ENCODE data around the gene SMIM21.

SMIM21 gene

DNA sequence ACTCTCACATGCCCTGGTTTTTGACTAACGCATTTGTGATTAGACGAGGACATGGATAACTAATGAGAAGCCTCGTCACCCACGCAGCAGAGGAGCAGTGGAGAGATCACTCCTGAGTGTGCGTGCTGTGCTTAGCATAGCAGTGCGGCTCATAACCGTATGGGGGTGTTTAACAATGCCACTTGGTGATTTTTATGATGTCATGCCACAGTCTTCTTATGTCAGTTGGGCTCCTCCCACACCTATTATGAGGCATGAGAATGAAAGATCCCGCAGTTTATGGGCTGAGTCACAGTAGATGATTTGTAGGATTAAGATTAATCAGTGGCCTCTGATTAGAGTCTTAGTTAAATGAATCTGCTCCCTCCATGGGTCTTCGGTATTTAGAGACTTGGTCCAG, 2.5 kb upstream of the SMIM21 start:
- peaks cover 0 to 3% (median 0%) of the 10 kb centered on the region in 5 experiments for H3K9me3 ChIP-seq (ENCODE audit: control extremely low read depth in 1 of 5, control insufficient read depth in 4 of 5, insufficient read depth in 2 of 5, low read depth in 1 of 5, low read length in 4 of 5)
- no peak for DNase-seq
- no peaks in the 10 kb centered on the region for H3K36me3 ChIP-seq (ENCODE audit: control insufficient read depth in 4 of 4, insufficient read depth in 4 of 4, low read length in 3 of 4)
- no peak overlapping the region for H3K4me3 ChIP-seq (ENCODE audit: control insufficient read depth in 1 of 7, extremely low read depth in 1 of 7, insufficient read depth in 4 of 7, low read depth in 2 of 7, low read length in 6 of 7)
- peaks cover 0 to 52% (median 40%) of the 10 kb centered on the region in 5 experiments for H3K27me3 ChIP-seq (replicated peaks in 2 of 5; ENCODE audit: control insufficient read depth in 4 of 5, insufficient read depth in 5 of 5, low read length in 4 of 5)
- H3K4me1 ChIP-seq (ENCODE audit: control extremely low read depth in 1 of 4, control insufficient read depth in 4 of 4, insufficient read depth in 4 of 4, low read length in 3 of 4), result no peaks in the 10 kb centered on the region
- ChIA-PET POLR2A (no interaction called here), CTCF (no interaction called here)
- 99% methylated on average over 9 of the region's 9 CpGs for WGBS (ENCODE audit: insufficient coverage)
- no peak overlapping the region for H3K27ac ChIP-seq (ENCODE audit: insufficient read depth in 1 of 2, low read depth in 1 of 2, low read length in 2 of 2, poor library complexity in 1 of 2, severe bottlenecking in 2 of 2)

DNA sequence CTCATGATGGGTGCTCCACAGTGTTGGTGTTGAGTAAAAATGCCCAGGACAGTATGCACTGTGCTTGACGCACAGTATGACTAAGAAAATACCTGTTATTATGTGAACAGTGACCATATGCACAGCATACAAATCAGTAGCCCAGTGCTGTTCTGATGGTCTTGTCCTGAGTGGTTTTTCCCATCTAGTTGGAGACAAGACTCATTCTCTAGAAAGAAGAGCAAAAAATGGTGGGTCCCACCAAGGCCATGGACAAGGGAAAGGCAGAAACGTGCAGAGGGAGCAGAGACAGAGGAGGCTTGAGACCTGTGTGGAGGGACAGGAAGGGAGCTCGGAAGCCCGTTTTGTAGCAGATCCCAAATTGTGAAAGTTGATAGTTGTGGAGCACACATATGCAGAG, 987 bp upstream of the SMIM21 start:
- ChIA-PET POLR2A (no interaction called here), CTCF (no interaction called here)
- H3K4me1 ChIP-seq (ENCODE audit: control extremely low read depth in 1 of 4, control insufficient read depth in 4 of 4, insufficient read depth in 4 of 4, low read length in 3 of 4), result no peaks in the 10 kb centered on the region
- H3K27ac ChIP-seq (ENCODE audit: insufficient read depth in 1 of 2, low read depth in 1 of 2, low read length in 2 of 2, poor library complexity in 1 of 2, severe bottlenecking in 2 of 2), result no peak overlapping the region
- WGBS (ENCODE audit: insufficient coverage), result 100% methylated on average over 1 of the region's 4 CpGs
- H3K9me3 ChIP-seq (ENCODE audit: control extremely low read depth in 1 of 5, control insufficient read depth in 4 of 5, insufficient read depth in 2 of 5, low read depth in 1 of 5, low read length in 4 of 5), result peaks cover 0 to 3% (median 0%) of the 10 kb centered on the region in 5 experiments
- H3K27me3 ChIP-seq (replicated peaks in 2 of 5; ENCODE audit: control insufficient read depth in 4 of 5, insufficient read depth in 5 of 5, low read length in 4 of 5), result peaks cover 0 to 50% (median 42%) of the 10 kb centered on the region in 5 experiments
- no peaks in the 10 kb centered on the region for H3K36me3 ChIP-seq (ENCODE audit: control insufficient read depth in 4 of 4, insufficient read depth in 4 of 4, low read length in 3 of 4)
- no peak overlapping the region for H3K4me3 ChIP-seq (ENCODE audit: control insufficient read depth in 1 of 7, extremely low read depth in 1 of 7, insufficient read depth in 4 of 7, low read depth in 2 of 7, low read length in 6 of 7)
- DNase-seq, result no peak

DNA sequence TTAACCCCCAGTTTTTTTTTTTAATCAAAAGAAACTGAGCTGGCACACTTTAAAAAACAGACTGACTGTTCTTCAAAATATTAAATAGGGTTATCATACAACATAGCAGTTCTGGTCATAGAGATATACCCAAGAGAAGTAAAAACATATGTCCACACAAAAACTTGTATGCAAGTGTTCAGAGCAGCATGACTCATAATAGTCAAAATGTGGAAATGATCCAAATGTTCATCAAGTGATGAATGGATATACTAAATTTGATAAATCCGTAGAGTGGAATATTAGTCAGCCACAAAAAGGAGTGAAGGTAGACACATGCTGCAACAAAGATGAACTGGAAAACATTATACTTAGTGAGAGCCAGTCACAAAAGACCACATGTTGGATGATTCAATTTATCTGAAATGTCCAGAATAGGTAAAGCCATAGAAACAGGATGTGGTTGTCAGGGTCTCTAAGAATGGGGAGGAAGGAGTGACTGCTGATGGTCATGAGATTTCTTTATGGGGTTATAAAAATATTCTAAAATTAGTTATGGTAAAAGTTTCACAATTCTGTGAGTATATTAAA, 5.1 kb downstream of the SMIM21 start:
- Histone ChIP-seq H3K4me3 (ENCODE audit: control insufficient read depth in 1 of 7, extremely low read depth in 1 of 7, insufficient read depth in 4 of 7, low read depth in 2 of 7, low read length in 6 of 7) (no peak overlapping the region), H3K27ac (ENCODE audit: insufficient read depth in 1 of 2, low read depth in 1 of 2, low read length in 2 of 2, poor library complexity in 1 of 2, severe bottlenecking in 2 of 2) (no peak overlapping the region), H3K9me3 (ENCODE audit: control extremely low read depth in 1 of 5, control insufficient read depth in 4 of 5, insufficient read depth in 2 of 5, low read depth in 1 of 5, low read length in 4 of 5) (peaks cover 0 to 7% (median 0%) of the 10 kb centered on the region in 5 experiments), H3K27me3 (replicated peaks in 2 of 5; ENCODE audit: control insufficient read depth in 4 of 5, insufficient read depth in 5 of 5, low read length in 4 of 5) (peaks cover 0 to 23% (median 13%) of the 10 kb centered on the region in 5 experiments), H3K4me1 (ENCODE audit: control extremely low read depth in 1 of 4, control insufficient read depth in 4 of 4, insufficient read depth in 4 of 4, low read length in 3 of 4) (no peaks in the 10 kb centered on the region), H3K36me3 (ENCODE audit: control insufficient read depth in 4 of 4, insufficient read depth in 4 of 4, low read length in 3 of 4) (no peaks in the 10 kb centered on the region)
- ChIA-PET POLR2A (no interaction called here), CTCF (no interaction called here)
- DNase-seq, result peak; percentile 2 to 48 (median 45)
- 91% methylated on average over 1 of the region's 1 CpG for WGBS (ENCODE audit: insufficient coverage)

DNA sequence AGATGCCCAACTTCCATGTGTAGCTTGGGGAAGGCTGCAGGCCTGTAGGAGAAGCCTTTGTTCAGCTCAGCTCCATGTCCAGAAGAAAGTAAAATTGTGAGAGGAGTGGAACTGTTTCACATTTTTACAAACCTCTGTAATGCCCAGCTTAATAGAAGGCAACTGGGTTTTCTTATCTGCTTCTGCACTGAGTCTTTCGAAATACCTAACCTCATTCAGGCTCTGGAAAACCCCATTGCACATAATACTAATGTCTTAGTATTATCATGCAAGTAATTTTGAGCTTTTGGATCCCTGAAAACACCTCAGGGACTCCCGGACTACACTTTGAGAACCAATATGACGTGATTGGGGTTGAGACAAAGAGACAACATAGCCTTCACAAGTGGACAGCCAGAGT, 5.8 kb downstream of the SMIM21 start:
- 100% methylated on average over 2 of the region's 3 CpGs for WGBS (ENCODE audit: insufficient coverage)
- no peaks in the 10 kb centered on the region for H3K4me1 ChIP-seq (ENCODE audit: control extremely low read depth in 1 of 4, control insufficient read depth in 4 of 4, insufficient read depth in 4 of 4, low read length in 3 of 4)
- no peaks in the 10 kb centered on the region for H3K36me3 ChIP-seq (ENCODE audit: control insufficient read depth in 4 of 4, insufficient read depth in 4 of 4, low read length in 3 of 4)
- ChIA-PET POLR2A (no interaction called here), CTCF (no interaction called here)
- peaks cover 0 to 7% (median 0%) of the 10 kb centered on the region in 5 experiments for H3K9me3 ChIP-seq (ENCODE audit: control extremely low read depth in 1 of 5, control insufficient read depth in 4 of 5, insufficient read depth in 2 of 5, low read depth in 1 of 5, low read length in 4 of 5)
- DNase-seq, result peak in 2 of 3 donors; percentile 8 to 9
- no peak overlapping the region for H3K4me3 ChIP-seq (ENCODE audit: control insufficient read depth in 1 of 7, extremely low read depth in 1 of 7, insufficient read depth in 4 of 7, low read depth in 2 of 7, low read length in 6 of 7)
- H3K27me3 ChIP-seq (replicated peaks in 2 of 5; ENCODE audit: control insufficient read depth in 4 of 5, insufficient read depth in 5 of 5, low read length in 4 of 5), result peaks cover 0 to 23% (median 10%) of the 10 kb centered on the region in 5 experiments
- H3K27ac ChIP-seq (ENCODE audit: insufficient read depth in 1 of 2, low read depth in 1 of 2, low read length in 2 of 2, poor library complexity in 1 of 2, severe bottlenecking in 2 of 2), result no peak overlapping the region

DNA sequence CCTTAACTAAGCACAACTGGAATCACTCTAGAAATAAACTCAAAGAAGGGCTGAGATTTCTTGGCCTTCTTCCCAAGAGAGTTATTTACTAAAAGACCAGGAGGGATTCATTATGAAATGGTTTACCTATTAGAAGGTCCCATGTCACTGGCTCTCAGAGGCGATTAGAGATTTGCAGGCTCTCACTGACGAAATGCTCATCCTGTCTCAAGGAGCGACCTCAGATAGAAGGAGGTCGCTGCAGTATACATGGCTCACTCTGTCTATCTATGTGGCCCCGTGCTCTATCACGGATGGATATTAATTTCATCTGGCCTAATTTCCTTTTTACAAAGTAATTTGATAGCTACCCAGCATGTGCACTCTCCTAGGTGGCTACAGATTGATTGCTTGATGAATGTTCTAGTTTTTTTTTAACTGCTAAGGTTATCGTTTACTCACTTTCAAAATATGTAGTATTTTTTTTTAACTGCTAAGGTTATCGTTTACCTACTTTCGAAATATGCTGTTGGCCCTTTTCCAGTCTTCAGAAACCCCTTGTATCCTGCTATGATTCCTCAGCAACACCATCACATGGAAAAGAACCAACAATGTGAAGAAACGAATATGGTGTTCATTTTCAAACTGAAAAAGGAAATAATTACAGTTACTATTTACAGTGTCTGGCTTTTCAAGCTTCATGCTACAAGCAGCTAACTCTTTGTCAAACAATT, 9.1 kb downstream of the SMIM21 start:
- Histone ChIP-seq H3K36me3 (ENCODE audit: control insufficient read depth in 4 of 4, insufficient read depth in 4 of 4, low read length in 3 of 4) (no peaks in the 10 kb centered on the region), H3K27ac (ENCODE audit: insufficient read depth in 1 of 2, low read depth in 1 of 2, low read length in 2 of 2, poor library complexity in 1 of 2, severe bottlenecking in 2 of 2) (no peak overlapping the region), H3K4me1 (ENCODE audit: control extremely low read depth in 1 of 4, control insufficient read depth in 4 of 4, insufficient read depth in 4 of 4, low read length in 3 of 4) (no peaks in the 10 kb centered on the region), H3K9me3 (ENCODE audit: control extremely low read depth in 1 of 5, control insufficient read depth in 4 of 5, insufficient read depth in 2 of 5, low read depth in 1 of 5, low read length in 4 of 5) (peaks cover 0 to 7% (median 0%) of the 10 kb centered on the region in 5 experiments), H3K27me3 (replicated peaks in 2 of 5; ENCODE audit: control insufficient read depth in 4 of 5, insufficient read depth in 5 of 5, low read length in 4 of 5) (peaks cover 0 to 19% (median 9%) of the 10 kb centered on the region in 5 experiments), H3K4me3 (ENCODE audit: control insufficient read depth in 1 of 7, extremely low read depth in 1 of 7, insufficient read depth in 4 of 7, low read depth in 2 of 7, low read length in 6 of 7) (no peak overlapping the region)
- ChIA-PET CTCF (interaction anchor here (0.6 kb wide), 1 partner anchor 41 kb away, joined by 3 read pairs; no protein-coding TSS in a partner anchor), POLR2A (no interaction called here)
- no peak for DNase-seq
- WGBS (ENCODE audit: insufficient coverage), result 98% methylated on average over 4 of the region's 10 CpGs

DNA sequence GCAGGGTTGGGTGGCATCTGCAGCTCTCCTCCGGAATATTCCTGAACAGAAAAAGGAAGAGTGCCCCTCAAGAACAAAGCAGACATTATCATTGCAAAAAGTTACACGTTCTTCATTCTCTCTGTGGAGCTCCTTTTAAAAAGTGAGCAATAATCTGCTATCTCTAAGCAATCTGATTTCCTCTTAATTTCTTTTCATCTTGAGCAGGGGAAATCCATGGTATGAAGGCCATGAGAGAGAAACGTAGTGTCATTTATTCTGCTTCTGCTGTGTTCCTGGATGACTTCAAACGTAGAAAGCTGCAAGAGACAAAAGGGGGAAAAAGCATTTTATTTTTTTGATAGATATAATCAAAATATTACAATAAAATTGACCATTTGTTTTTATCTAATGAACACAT, 16.9 kb downstream of the SMIM21 start:
- no peak for DNase-seq
- WGBS (ENCODE audit: insufficient coverage), result 33% methylated on average over 1 of the region's 4 CpGs
- peaks cover 0 to 21% (median 9%) of the 10 kb centered on the region in 5 experiments for H3K27me3 ChIP-seq (replicated peaks in 2 of 5; ENCODE audit: control insufficient read depth in 4 of 5, insufficient read depth in 5 of 5, low read length in 4 of 5)
- ChIA-PET POLR2A (no interaction called here), CTCF (no interaction called here)
- H3K27ac ChIP-seq (ENCODE audit: insufficient read depth in 1 of 2, low read depth in 1 of 2, low read length in 2 of 2, poor library complexity in 1 of 2, severe bottlenecking in 2 of 2), result no peak overlapping the region
- H3K4me1 ChIP-seq (ENCODE audit: control extremely low read depth in 1 of 4, control insufficient read depth in 4 of 4, insufficient read depth in 4 of 4, low read length in 3 of 4), result no peaks in the 10 kb centered on the region
- no peaks in the 10 kb centered on the region for H3K9me3 ChIP-seq (ENCODE audit: control extremely low read depth in 1 of 5, control insufficient read depth in 4 of 5, insufficient read depth in 2 of 5, low read depth in 1 of 5, low read length in 4 of 5)
- H3K4me3 ChIP-seq (ENCODE audit: control insufficient read depth in 1 of 7, extremely low read depth in 1 of 7, insufficient read depth in 4 of 7, low read depth in 2 of 7, low read length in 6 of 7), result no peak overlapping the region
- no peaks in the 10 kb centered on the region for H3K36me3 ChIP-seq (ENCODE audit: control insufficient read depth in 4 of 4, insufficient read depth in 4 of 4, low read length in 3 of 4)

DNA sequence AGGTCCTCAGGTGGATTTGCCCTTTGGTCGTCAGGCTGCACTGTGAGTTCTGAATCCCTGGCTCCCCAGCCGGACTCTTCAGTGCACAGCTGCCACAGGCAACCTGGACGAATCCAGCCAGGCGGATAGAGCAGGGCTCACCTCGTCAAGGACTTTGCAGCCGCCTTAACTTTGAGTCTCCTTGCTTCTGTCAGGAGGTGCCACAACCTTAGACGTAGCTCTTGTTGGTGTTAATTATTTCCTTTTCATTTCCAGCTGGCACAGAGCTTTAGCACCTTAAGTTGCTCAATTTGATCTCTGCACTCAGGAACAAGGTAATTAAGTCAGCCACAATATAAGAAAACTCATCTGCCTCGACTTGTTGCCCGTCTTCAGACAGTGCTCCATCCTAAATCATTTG, 17.7 kb downstream of the SMIM21 start:
- ChIA-PET CTCF (no interaction called here), POLR2A (no interaction called here)
- DNase-seq, result no peak
- 92% methylated on average over 9 of the region's 9 CpGs for WGBS (ENCODE audit: insufficient coverage)
- H3K36me3 ChIP-seq (ENCODE audit: control insufficient read depth in 4 of 4, insufficient read depth in 4 of 4, low read length in 3 of 4), result no peaks in the 10 kb centered on the region
- no peak overlapping the region for H3K27ac ChIP-seq (ENCODE audit: insufficient read depth in 1 of 2, low read depth in 1 of 2, low read length in 2 of 2, poor library complexity in 1 of 2, severe bottlenecking in 2 of 2)
- peaks cover 0 to 16% (median 5%) of the 10 kb centered on the region in 5 experiments for H3K27me3 ChIP-seq (replicated peaks in 2 of 5; ENCODE audit: control insufficient read depth in 4 of 5, insufficient read depth in 5 of 5, low read length in 4 of 5)
- H3K4me3 ChIP-seq (ENCODE audit: control insufficient read depth in 1 of 7, extremely low read depth in 1 of 7, insufficient read depth in 4 of 7, low read depth in 2 of 7, low read length in 6 of 7), result no peak overlapping the region
- H3K9me3 ChIP-seq (ENCODE audit: control extremely low read depth in 1 of 5, control insufficient read depth in 4 of 5, insufficient read depth in 2 of 5, low read depth in 1 of 5, low read length in 4 of 5), result no peaks in the 10 kb centered on the region
- H3K4me1 ChIP-seq (ENCODE audit: control extremely low read depth in 1 of 4, control insufficient read depth in 4 of 4, insufficient read depth in 4 of 4, low read length in 3 of 4), result no peaks in the 10 kb centered on the region
